ENCODE results near the gene SNUPN.
"Not testable (repeated sequence)": the region's sequence is repeated elsewhere in the genome, so short reads cannot be mapped to it uniquely, and the experiment has no call there.

SNUPN gene

GRCh38 chr15:75637245-75638009 lies 11.9 kb upstream of the SNUPN start:
- no peak for DNase-seq (ENCODE audit: low spot score)

GRCh38 chr15:75636026-75636425 lies 10.5 kb upstream of the SNUPN start:
- DNase-seq (ENCODE audit: low spot score), result no peak

GRCh38 chr15:75633922-75634321 lies 8.4 kb upstream of the SNUPN start:
- DNase-seq (ENCODE audit: low spot score), result not testable (repeated sequence)

GRCh38 chr15:75631935-75632334 lies 6.4 kb upstream of the SNUPN start:
- no peak for DNase-seq (ENCODE audit: low spot score)

GRCh38 chr15:75622505-75622904 lies 3.0 kb downstream of the SNUPN start:
- DNase-seq (ENCODE audit: low spot score), result no peak

- DNase-seq (ENCODE audit: low spot score), result no peak
Observed at GRCh38 chr15:75620841-75621391, 4.6 kb downstream of the SNUPN start.

GRCh38 chr15:75620058-75620820 lies 5.3 kb downstream of the SNUPN start:
- DNase-seq (ENCODE audit: low spot score), result no peak

GRCh38 chr15:75616766-75617165 lies 8.8 kb downstream of the SNUPN start:
- DNase-seq (ENCODE audit: low spot score), result no peak

GRCh38 chr15:75606711-75607699 lies 18.5 kb downstream of the SNUPN start:
- peak; percentile 48 for DNase-seq (ENCODE audit: low spot score)

- DNase-seq (ENCODE audit: low spot score), result no peak
Observed at GRCh38 chr15:75606026-75606425, 19.5 kb downstream of the SNUPN start.

GRCh38 chr15:75599401-75599800 lies 26.1 kb downstream of the SNUPN start:
- DNase-seq (ENCODE audit: low spot score), result no peak

- DNase-seq (ENCODE audit: low spot score), result no peak
Observed at GRCh38 chr15:75598361-75598760, 27.2 kb downstream of the SNUPN start.

- peak; percentile 12 for DNase-seq (ENCODE audit: low spot score)
Observed at GRCh38 chr15:75597667-75598341, 27.7 kb downstream of the SNUPN start.

GRCh38 chr15:75596703-75597345 lies 28.7 kb downstream of the SNUPN start:
- no peak for DNase-seq (ENCODE audit: low spot score)

- no peak for DNase-seq (ENCODE audit: low spot score)
Observed at GRCh38 chr15:75594276-75594675, 31.2 kb downstream of the SNUPN start.

GRCh38 chr15:75591655-75592364 lies 33.7 kb downstream of the SNUPN start:
- no peak for DNase-seq (ENCODE audit: low spot score)

GRCh38 chr15:75590239-75590638 lies 35.3 kb downstream of the SNUPN start:
- no peak for DNase-seq (ENCODE audit: low spot score)

GRCh38 chr15:75589071-75589470 lies 36.5 kb downstream of the SNUPN start:
- DNase-seq (ENCODE audit: low spot score), result no peak

- not testable (repeated sequence) for DNase-seq (ENCODE audit: low spot score)
Observed at GRCh38 chr15:75586422-75586821, 39.1 kb downstream of the SNUPN start.

- DNase-seq (ENCODE audit: low spot score), result no peak
Observed at GRCh38 chr15:75584121-75584520, 41.4 kb downstream of the SNUPN start.

Data from CD4-positive, alpha-beta T cell treated with Interleukin-6 at 100 ng/mL for 8 hours (primary cell).